Mesenteric fat pad (tissue), 1 donor: ENCODE measurements around the gene MCTP2. TPM values are rescaled to one million over a fixed set of nuclear protein-coding genes. Genes with fewer than 3 reads are reported as not detected.

Experiments
- DNase-seq: peaks from one replicate; pipeline ENCODE4 v3.0.0-alpha.2; 2020; ENCODE audit warnings: low spot score
- total RNA-seq: library from RNA; stranded (reverse); fragmentation: NEBNext Ultra II Directional; extraction: Animal tissue kit (Norgen Biotek cat#: 25700); gene quantifications from one replicate; pipeline ENCODE4 v1.2.1, GENCODE V29; 2021
- donor health status: DM: yes; HTN: yes; CAD: no.

Gene MCTP2
- total RNA-seq, 1 donor from 2014 or later, result 11.0 TPM

DNA sequence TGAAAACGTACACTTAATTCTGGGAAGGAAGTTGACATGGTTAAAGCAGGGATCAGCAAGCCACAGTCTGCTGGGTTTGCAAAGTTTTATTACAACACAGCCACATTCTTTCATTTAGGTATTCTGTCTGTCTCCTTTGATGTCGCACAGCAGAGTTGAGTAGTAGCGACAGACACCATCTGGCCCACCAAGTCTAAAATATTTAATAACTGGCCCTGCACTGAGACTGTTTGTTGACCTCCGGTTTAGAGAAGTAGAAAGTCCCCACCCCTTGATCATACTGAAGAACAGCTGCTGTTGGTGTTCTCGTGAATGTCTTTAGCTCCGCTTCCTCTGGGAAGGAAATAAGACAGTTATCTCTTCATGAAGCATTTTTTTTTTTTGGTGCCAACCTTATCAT, 66.2 kb downstream of the MCTP2 start:
- DNase-seq, result no peak

DNA sequence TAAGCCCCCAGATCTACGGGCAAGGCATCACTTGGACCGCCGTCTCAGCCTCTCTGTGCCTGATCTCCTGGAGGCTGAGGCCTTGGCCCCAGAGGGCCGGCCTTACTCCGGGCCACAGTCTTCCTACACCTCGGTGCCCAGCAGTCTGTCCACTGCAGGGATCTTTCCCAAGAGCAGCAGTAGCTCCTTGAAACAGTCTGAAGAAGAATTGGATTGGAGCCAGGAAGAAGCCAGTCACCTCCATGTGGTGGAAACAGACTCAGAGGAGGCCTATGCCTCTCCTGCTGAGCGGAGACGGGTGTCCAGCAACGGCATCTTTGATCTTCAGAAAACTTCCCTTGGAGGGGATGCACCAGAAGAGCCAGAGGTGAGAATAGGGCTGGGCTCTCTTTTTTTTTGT, 67.0 kb downstream of the MCTP2 start:
- no peak for DNase-seq

DNA sequence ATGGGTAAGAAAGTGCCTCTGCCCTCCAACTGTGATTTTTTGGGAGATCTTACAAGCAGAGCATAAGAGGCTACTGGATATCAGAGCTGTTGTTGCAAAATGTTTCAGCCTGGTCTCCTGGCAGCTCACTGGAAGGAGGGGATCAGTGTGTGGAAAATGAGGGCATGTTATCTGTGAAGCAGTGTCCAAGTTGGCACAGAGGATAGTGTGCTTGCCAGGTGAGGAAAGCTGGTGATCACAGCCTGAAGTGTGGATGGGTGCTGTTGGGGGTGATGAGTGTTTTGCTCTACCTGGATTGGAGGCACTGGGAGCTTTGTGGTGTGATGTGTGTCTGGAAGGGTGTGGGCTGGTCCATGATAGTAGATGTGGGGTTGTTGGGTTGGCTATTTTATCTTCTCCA, 69.3 kb downstream of the MCTP2 start:
- no peak for DNase-seq

DNA sequence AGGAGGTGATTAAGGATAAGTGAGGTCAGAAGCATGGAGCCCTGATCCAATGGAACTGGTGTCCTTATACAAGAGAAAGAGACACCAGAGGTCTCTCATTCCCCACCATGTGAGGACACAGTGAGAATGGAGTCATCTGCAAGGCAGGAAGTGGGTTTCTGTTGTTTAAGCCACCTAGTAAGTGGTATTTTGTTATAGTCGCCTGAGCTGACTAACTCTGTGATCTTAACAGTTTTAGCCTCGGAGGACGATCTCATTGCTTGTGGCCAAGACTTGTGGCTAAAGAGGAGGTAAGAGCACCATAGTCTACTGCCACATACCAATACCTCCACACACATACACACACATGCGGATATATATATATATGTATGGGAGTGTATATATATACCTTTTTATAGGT, 73.8 kb downstream of the MCTP2 start:
- no peak for DNase-seq

GRCh38 chr15:94306700-94307650, 75.6 kb downstream of the MCTP2 start:
- no peak for DNase-seq

GRCh38 chr15:94312946-94313345, 81.6 kb downstream of the MCTP2 start:
- DNase-seq, result no peak

GRCh38 chr15:94314639-94315038, 83.3 kb downstream of the MCTP2 start:
- no peak for DNase-seq

DNA sequence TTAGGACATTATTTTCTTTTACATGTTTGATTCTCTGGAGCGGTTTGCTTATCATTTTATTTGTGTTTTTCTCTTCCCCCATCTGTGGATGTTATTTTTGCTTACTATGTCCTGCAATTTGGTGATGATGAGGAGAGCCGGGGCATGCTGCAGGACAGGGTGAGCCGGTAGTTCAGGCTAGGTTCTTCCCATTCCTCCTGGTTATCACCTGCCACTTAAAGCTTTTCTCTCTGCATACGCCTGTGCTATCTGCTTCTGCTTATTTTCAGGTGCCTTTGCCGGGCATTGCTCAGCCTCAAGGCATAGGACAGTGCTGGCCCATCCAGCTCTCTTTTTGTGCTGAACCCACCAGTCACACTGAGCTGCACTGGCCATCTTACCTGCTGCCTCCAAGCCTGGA, 85.8 kb downstream of the MCTP2 start:
- DNase-seq, result no peak

GRCh38 chr15:94322141-94322540, 90.8 kb downstream of the MCTP2 start:
- DNase-seq, result no peak

- no peak for DNase-seq
Measured at GRCh38 chr15:94323076-94323475, 91.7 kb downstream of the MCTP2 start.

DNA sequence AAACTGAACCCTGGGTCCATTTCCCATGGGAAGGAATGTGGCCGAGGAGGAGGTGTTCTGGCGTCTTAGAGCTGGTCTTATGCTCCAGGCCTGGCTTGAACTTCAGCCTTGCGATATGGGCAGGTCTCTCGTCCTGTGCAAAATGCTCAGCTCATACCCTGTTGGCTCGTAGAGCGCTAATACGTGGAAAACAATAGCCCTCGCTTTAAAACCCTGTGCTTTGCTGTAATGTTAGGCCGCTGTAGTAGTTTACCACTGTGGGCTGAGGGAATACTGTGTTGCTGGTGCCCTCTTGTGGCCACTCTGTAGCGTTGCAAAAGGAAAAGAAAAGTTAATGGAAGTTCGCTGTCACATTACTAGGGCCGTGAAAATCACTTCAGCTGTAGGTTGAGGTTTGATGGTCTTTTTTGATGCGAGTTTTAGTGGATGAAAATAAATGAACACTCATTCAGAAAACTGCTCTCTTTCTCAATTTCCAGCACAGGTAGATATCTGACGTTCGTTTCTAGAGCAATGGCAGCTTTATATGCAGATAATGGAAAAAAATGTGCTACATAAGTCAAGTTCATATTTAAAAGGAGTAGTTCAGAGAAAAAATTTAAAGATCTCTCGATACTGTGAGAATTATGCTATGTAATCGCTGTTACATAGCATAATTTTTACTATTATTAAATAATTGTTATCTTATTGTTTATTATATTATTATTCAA, 92.9 kb downstream of the MCTP2 start:
- no peak for DNase-seq

DNA sequence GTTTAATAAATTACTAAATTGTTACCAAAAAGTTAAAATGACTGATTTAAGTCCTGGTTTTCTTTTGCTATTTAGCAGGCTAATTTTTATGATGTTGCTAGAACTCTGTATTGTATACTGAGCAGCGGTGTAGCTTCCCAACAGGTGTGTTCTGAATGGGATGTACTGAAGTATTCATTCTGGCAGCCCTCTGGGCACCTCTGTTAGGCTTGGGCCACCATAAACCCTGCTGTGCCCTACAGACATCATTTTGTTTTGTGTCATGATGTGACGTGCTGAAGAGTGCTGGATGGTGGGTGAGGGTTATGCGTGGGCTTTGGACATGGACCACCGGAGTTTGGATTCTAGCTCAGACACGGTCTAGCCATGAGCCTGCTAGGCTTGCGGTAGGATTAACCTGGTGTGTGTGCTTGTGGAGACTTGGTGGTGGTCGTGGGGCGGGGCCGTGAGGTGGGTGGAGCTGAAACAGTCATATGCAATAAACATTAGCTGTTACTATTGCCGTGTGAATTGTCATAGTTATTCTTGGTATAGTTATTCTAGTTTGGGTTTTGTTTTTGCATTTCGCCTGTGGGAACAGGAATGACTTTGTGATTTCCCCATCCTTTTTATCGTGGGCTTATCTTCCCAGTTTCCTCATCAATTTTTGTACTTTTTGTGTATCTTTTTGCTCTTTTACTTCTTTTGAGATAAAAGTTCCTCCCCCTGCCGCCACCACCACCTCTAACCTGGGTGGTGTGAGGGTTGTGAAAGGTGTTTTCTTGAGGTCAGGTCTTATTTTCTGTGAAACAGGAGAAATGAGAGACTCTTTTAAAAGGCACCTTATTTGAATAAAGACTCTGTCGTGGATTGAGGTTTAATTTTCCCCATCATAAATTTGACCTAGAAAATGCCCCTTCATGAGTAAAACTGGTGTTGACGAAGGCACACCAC, 93.7 kb downstream of the MCTP2 start:
- no peak for DNase-seq

GRCh38 chr15:94327356-94327936, 96.1 kb downstream of the MCTP2 start:
- no peak for DNase-seq

DNA sequence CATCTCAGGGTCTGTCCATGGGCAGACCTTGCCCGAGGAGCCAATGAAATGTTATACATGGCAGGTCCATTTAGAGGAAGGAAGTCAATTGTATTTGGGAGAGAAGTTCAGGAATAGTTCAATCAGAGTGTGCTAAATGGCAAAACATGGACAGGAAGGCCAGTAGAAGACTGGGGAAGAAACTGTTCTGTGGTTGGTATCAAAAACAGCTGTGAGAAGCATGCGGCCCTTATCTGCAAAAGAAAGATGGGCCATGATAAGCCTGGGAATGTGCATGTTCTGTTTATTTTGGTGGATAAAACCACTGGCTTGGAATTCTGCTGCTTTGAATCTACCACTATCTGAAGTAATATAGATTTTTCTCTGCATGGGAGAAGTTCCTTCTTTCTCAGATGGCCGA, 100.4 kb downstream of the MCTP2 start:
- no peak for DNase-seq

GRCh38 chr15:94335616-94336015, 104.3 kb downstream of the MCTP2 start:
- DNase-seq, result no peak

DNA sequence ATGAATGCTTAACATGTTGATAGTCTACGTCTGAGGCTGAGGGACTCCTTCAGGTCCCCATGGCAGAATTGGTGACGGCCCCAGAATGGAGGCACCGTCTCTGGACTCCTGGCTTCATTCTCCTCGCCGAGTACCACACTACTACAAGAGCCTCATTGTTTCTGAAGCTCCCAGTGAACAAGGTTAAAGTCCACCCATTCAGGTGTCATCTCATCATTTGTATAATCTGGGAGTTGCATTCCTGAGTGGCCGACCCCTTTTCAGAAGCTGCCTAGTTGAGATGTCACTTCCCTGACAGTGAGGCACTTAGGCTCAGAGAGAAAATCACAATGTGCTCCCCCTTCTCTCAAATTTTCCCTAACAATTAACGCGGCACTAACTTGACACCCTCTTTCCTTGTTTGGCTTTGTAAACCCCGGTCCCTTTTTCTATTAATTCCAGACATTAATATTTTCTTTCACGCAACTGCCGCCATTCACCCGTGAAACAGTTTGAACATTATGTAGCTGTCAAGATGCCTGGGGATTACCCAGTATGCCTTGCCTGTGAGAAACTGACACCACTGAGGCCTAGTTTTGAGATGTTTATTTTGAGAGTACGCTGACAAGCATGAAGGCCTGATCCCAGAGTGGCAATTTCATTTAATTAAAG, 105.6 kb downstream of the MCTP2 start:
- DNase-seq, result no peak

DNA sequence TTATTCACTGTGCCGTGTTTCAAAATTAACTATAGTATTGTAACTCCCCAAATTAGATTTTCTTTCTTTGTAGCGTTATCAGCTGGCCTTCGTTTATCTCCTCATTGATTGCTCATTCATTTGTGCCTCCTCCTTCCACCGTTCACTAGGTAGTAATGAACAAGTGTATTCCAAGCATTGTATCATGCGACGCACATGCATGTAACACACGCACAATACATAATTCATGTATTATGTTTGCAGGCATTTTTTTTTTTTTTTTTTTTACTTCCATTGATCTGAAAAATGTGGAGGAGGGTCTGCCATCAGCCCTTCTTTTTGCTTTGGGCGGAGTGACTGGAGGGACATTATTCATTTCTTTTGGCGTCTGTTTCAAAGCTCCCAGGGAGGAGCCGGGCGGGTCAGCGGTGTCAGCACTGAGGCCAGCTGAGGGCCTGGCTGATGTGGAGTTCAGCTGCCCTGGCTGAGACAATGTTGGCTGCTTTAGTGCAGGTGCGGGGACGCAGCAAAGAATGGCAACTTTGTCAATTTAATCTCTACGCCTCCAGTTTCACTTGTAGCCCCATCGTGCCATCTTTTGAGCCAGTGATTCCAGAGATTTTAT, 107.0 kb downstream of the MCTP2 start:
- no peak for DNase-seq

- DNase-seq, result no peak
Measured at GRCh38 chr15:94346282-94346681, 114.9 kb downstream of the MCTP2 start.

- DNase-seq, result no peak
Measured at GRCh38 chr15:94348084-94348483, 116.7 kb downstream of the MCTP2 start.

DNA sequence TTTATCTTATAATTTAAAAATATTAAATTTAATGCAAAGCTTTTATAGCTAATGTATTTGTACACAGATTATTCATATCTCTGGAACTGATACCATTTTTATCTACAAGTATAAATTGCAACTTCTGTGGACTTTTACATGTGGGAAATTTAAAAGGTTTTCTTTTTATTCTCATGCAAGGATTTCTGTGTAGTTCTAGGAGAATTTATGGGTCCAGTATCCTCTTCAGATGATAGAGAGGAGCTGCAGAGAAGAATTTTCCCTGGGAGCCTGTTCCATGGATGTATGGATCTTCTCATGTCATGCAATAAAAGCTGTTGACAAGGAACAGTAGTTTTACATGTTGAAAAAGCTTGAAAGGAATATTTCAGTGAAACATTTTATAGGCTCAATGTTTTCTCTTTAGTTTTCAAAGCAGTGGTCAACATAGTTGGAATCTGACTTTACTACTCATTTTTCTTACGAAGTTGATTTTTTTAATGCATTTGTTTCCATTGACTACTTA, 119.7 kb downstream of the MCTP2 start:
- DNase-seq, result no peak
